ENCODE measurements around the gene CELF2.
A peak's percentile ranks its signal among the peaks of the same experiment; 100 is the strongest.

The CELF2 gene

GRCh38 chr10:11161096-11161495 lies 143.4 kb downstream of the CELF2 start:
- no peak overlapping the region for H3K4me3 ChIP-seq (ENCODE audit: low read depth, low read length)
- no peak for TF ChIP-seq CTCF (IDR thresholded peaks at IDR 0.05; ENCODE audit: low read depth, low read length, missing control alignments)
- in situ Hi-C loops (cut with HindIII; ENCODE audit: low sequenced_read_pairs) = no loop called here
- no peak for DNase-seq (ENCODE audit: low read depth)

GRCh38 chr10:11161910-11162309 lies 144.2 kb downstream of the CELF2 start:
- H3K4me3 ChIP-seq (ENCODE audit: low read depth, low read length) = no peak overlapping the region
- DNase-seq (ENCODE audit: low read depth) = no peak
- in situ Hi-C loops (cut with HindIII; ENCODE audit: low sequenced_read_pairs) = no loop called here
- no peak for TF ChIP-seq CTCF (IDR thresholded peaks at IDR 0.05; ENCODE audit: low read depth, low read length, missing control alignments)

GRCh38 chr10:11162828-11163599 lies 145.3 kb downstream of the CELF2 start:
- no peak for DNase-seq (ENCODE audit: low read depth)
- TF ChIP-seq CTCF (IDR thresholded peaks at IDR 0.05; ENCODE audit: low read depth, low read length, missing control alignments) = no peak
- in situ Hi-C loops (cut with HindIII; ENCODE audit: low sequenced_read_pairs) = no loop called here
- H3K4me3 ChIP-seq (ENCODE audit: low read depth, low read length) = no peak overlapping the region

GRCh38 chr10:11163780-11164550 lies 146.3 kb downstream of the CELF2 start:
- no peak overlapping the region for H3K4me3 ChIP-seq (ENCODE audit: low read depth, low read length)

GRCh38 chr10:11164551-11164802 lies 146.8 kb downstream of the CELF2 start:
- TF ChIP-seq CTCF (IDR thresholded peaks at IDR 0.05; ENCODE audit: low read depth, low read length, missing control alignments) = no peak
- in situ Hi-C loops (cut with HindIII; ENCODE audit: low sequenced_read_pairs) = no loop called here
- H3K4me3 ChIP-seq (ENCODE audit: low read depth, low read length) = peak overlapping the region; percentile 54
- DNase-seq (ENCODE audit: low read depth) = no peak

More at GRCh38 chr10:11163780-11164550, 146.3 kb downstream of the CELF2 start:
- TF ChIP-seq CTCF (IDR thresholded peaks at IDR 0.05; ENCODE audit: low read depth, low read length, missing control alignments) = no peak
- in situ Hi-C loops (cut with HindIII; ENCODE audit: low sequenced_read_pairs) = no loop called here
- no peak for DNase-seq (ENCODE audit: low read depth)

- peak overlapping the region; percentile 54 for H3K4me3 ChIP-seq (ENCODE audit: low read depth, low read length)
- TF ChIP-seq CTCF (IDR thresholded peaks at IDR 0.05; ENCODE audit: low read depth, low read length, missing control alignments) = no peak
- in situ Hi-C loops (cut with HindIII; ENCODE audit: low sequenced_read_pairs) = no loop called here
- peak; percentile 80 for DNase-seq (ENCODE audit: low read depth)
Observed at GRCh38 chr10:11164803-11165590, 147.3 kb downstream of the CELF2 start.
